Erythroblast (primary cell): ENCODE measurements around the gene RAD23B.

ENCODE experiments used
- GATA1 ChIP-seq: IDR thresholded peaks from 2 replicates; pipeline ENCODE4 v1.6.1; 2011; ENCODE audit warnings: low read depth, mild to moderate bottlenecking, control low read depth, low read length, moderate library complexity
- POLR2A ChIP-seq: IDR thresholded peaks from 2 replicates; pipeline ENCODE4 v1.6.1; 2011; ENCODE audit warnings: mild to moderate bottlenecking, low read length

DNA sequence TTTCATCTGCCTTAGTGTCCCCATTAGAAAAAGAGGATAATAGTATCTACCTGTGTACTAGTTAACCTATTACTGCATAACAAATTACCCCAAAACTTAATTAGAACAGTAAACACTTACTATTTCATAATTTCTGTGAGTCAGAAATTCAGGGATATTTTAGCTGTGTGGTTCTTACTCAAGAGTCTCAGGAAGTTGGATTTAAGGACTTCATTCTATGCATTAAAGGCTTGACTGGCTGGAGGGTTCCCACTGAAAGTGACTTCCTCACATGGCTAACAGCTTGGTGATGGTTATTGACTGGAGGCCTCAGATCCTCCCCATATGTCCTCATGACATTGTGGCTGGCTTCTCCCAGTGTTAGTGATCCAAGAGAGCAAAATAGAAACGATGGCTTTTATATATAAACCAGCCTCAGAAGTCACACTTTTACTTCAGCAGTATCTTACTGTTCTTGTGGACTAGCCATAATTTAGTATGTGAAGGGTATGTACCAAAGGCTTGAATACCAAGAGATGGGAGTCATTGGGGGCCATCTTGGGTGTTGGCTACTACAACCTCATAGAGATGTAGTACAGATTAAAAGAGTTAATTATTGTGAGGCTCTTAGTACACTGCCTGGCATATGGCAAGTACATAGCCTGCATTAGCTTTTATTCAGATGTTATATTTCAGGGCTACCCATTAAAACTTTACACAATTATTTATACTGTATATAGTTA lies 9.9 kb downstream of the RAD23B start:
- TF ChIP-seq POLR2A = no peak
- no peak for TF ChIP-seq GATA1
